Measurements from ENCODE around the gene CALML5. TPM values are rescaled to one million over a fixed set of nuclear protein-coding genes. Genes with fewer than 3 reads are reported as not detected.

Gene CALML5, protein sequence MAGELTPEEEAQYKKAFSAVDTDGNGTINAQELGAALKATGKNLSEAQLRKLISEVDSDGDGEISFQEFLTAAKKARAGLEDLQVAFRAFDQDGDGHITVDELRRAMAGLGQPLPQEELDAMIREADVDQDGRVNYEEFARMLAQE
- total RNA-seq: not detected
- polyA plus RNA-seq: not detected

DNA sequence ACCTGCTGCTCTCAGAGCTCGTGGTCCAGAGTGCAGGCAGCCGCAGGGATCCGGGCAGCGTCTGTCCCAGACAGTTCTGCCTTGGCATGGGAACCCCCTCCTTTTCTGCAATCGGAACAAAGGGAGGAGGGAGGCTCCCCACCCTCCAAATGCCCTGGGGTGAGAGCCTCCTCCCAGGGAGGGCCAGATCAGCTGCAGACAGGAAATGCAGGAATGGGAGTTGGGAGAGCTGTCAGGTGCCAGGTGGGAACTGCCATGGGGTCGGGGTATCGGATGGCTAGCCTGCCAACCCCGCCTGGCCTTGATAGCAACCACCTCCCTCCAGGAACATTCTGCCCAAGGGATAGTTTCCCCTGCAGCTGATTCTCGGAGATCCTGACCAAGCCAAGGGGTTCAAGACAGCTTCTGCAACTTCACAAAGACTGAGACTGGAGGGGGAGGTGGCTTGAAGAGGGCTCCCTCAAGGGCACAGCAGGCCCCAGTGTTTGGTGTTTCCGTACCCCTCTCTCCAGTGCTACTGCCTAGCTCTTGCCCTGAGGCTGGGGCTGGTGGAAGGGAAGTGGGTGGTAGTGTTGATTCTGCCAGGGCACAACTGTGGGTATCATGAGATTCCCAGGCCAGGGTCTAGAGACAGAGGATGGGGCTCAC, at the start of gene CALML5:
TSS of gene CALML5 (minus strand) at position 78 of the 648 bp plus-strand sequence. CDS start 132 bp downstream, outside the sequence.
- H3K4me1 ChIP-seq: peaks cover 19 to 22% (median 21%) of the 10 kb centered on the region in 3 donors
- H3K36me3 ChIP-seq: no peaks in the 10 kb centered on the region
- no peak within 1 kb of the TSS for H3K27ac ChIP-seq
- no peaks in the 10 kb centered on the region for H3K27me3 ChIP-seq
- ATAC-seq (no peak), DNase-seq (no peak), FAIRE-seq (no peak)
- intact Hi-C loops (cut with DNase I): no loop called here
- H3K9me3 ChIP-seq: no peaks in the 10 kb centered on the region
- 82 to 84% methylated on average over 10 of the region's 10 CpGs for WGBS, 2 donors
- TF ChIP-seq, protein P1, sequence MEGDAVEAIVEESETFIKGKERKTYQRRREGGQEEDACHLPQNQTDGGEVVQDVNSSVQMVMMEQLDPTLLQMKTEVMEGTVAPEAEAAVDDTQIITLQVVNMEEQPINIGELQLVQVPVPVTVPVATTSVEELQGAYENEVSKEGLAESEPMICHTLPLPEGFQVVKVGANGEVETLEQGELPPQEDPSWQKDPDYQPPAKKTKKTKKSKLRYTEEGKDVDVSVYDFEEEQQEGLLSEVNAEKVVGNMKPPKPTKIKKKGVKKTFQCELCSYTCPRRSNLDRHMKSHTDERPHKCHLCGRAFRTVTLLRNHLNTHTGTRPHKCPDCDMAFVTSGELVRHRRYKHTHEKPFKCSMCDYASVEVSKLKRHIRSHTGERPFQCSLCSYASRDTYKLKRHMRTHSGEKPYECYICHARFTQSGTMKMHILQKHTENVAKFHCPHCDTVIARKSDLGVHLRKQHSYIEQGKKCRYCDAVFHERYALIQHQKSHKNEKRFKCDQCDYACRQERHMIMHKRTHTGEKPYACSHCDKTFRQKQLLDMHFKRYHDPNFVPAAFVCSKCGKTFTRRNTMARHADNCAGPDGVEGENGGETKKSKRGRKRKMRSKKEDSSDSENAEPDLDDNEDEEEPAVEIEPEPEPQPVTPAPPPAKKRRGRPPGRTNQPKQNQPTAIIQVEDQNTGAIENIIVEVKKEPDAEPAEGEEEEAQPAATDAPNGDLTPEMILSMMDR (IDR thresholded peaks at IDR 0.05): no peak
- no peak within 1 kb of the TSS for H3K4me3 ChIP-seq

DNA sequence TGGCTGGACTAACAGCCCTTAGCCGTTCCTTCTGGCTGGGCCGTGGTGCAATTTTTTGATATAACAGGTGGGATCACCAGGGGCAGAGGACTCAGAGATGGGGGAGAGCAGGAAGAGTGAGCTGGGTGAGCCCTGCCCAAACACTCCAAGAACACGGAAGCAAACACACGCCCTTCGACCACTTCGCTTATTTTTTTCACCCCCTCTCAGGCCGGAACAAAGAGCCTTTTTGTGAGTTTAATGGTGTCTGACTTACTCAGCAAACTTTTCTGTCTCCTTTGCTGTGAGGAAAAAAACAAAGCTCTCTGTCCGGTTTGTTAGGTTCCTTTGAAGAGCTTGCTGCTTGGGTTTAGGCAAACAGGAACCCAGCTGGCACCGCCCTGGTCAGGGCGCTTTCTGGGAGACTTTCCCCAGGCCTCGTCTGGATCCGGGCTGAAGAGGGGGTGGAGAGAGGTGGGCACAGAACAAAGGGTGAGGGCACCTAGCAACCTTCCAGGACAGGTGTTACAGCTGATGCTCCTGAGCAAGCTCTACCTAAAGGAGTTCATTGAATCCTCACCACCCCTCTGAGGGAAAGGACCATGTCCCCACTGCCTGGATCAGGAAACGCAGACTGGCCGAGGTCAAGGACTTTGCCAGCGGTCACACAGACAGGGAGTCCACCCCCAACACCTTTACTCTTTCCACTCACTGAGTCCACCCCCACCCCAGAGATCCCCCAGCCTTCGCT, 48.7 kb upstream of the CALML5 start:
- Histone ChIP-seq H3K9me3 (no peaks in the 10 kb centered on the region), H3K4me1 (peaks cover 27 to 38% (median 29%) of the 10 kb centered on the region in 3 donors), H3K36me3 (no peaks in the 10 kb centered on the region), H3K27ac (peak overlapping the region; percentile 73 to 92 (median 83)), H3K4me3 (peak overlapping the region in 1 of 4 donors; percentile 22), H3K27me3 (no peaks in the 10 kb centered on the region)
- TF ChIP-seq, protein P1 (IDR thresholded peaks at IDR 0.05): no peak
- peak in 4 of 6 donors; percentile 28 to 67 (median 36) for DNase-seq
- WGBS, 2 donors: 25 to 49% methylated on average over 16 of the region's 16 CpGs
- no peak for FAIRE-seq
- intact Hi-C loops (cut with DNase I): no loop called here
- ATAC-seq: peak; percentile 30 to 53 (median 42)

DNA sequence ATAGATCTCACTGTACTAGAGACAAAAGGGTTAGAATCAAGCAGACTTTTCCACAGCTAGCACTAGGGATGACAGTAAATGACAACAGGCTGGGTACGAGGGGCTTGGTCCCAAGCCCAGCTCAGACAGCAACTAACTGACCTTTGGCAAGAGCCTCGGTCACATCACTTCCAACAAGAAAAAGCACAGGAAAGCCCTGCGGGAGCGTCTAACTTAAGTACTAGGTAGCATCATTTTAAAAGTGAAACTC, 48.2 kb upstream of the CALML5 start:
- FAIRE-seq: no peak
- H3K4me1 ChIP-seq: peaks cover 27 to 38% (median 29%) of the 10 kb centered on the region in 3 donors

DNA sequence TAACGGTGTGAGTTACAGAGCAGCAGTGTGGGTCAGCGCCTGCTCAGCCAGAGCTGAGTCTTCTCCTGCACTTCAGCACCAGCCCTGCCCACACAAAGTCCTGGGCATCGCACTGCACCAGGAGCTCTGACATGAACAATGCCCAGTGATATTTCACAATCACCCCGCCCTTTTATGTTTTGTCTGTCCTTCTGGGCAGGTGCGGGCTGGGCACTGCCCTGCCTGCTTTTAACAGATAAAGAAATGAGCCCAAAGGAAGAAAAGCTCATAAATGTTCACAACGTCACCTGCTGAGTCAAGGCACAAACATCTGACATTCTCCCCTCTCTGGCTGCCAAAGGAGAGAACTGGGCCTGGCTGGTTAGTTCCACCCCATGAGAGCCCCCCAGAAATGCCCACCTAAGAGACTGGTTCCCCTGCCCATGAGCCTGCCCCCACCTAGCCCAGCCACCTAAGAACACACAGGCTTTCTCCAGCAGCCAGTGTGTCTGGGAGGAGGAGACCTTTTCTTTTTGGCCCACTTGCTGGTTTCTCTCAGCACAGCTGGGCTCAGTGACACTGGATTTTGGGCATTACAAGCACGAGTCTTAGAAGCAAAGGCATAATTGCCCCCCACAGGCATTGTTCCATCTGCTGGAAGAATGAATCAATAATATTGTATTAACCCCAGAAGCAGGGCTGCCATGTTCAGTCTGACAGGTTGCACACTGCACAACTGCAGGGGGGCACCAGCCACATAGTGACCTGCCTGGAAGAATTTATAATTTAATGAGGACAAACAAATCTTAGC, 47.7 kb upstream of the CALML5 start:
- H3K9me3 ChIP-seq: no peaks in the 10 kb centered on the region
- no peaks in the 10 kb centered on the region for H3K36me3 ChIP-seq
- FAIRE-seq: no peak
- DNase-seq: peak in 4 of 6 donors; percentile 52 to 64 (median 60)
- peaks cover 27 to 38% (median 29%) of the 10 kb centered on the region in 3 donors for H3K4me1 ChIP-seq
- TF ChIP-seq, protein P1 (IDR thresholded peaks at IDR 0.05): no peak
- intact Hi-C loops (cut with DNase I): no loop called here
- H3K27me3 ChIP-seq: no peaks in the 10 kb centered on the region
- peak overlapping the region; percentile 73 to 92 (median 83) for H3K27ac ChIP-seq
- peak; percentile 68 to 74 (median 70) for ATAC-seq
- 49 to 55% methylated on average over 7 of the region's 7 CpGs for WGBS, 2 donors
- no peak overlapping the region for H3K4me3 ChIP-seq

More for the DNA sequence above, 48.2 kb upstream of the CALML5 start:
- intact Hi-C loops (cut with DNase I): no loop called here
- peak overlapping the region; percentile 73 to 92 (median 83) for H3K27ac ChIP-seq
- H3K36me3 ChIP-seq: no peaks in the 10 kb centered on the region
- no peaks in the 10 kb centered on the region for H3K9me3 ChIP-seq
- peak overlapping the region in 1 of 4 donors; percentile 22 for H3K4me3 ChIP-seq
- TF ChIP-seq, protein P1 (IDR thresholded peaks at IDR 0.05): no peak
- ATAC-seq (no peak), DNase-seq (no peak)
- H3K27me3 ChIP-seq: no peaks in the 10 kb centered on the region
- WGBS, 2 donors: 32 to 59% methylated on average over 4 of the region's 4 CpGs

All from pancreas (tissue), 10 donors.